ENCODE data around the gene CACNA1E.

Gene CACNA1E

DNA sequence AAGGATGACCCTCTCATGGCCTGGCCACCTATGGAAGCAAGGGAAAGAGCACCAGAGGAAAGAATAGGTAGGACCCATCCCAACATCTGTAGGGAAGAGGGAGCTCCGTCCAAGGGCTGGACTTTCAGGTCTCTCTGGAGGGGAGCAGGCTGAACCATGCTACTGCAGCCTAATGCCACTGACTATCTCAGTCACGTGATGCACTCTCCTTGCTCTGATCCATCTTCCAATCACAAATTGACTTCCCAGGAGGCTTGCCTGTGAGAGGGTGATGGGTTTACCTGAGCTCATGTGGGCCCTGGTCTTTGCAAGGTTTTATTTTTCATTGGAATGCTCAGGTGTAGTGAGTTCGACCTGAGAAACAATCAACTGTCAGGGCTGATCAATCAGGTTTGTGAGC lies 128.8 kb downstream of the CACNA1E start:
- no peak for ATAC-seq
- TF ChIP-seq BACH2 (CRISPR knock-in tag; IDR thresholded peaks at IDR 0.05; ENCODE audit: borderline replicate concordance) (no peak), ZC3H10 (CRISPR knock-in tag; IDR thresholded peaks at IDR 0.05) (no peak), ZFP3 (CRISPR knock-in tag; IDR thresholded peaks at IDR 0.05) (no peak), ISL1 (CRISPR knock-in tag; IDR thresholded peaks at IDR 0.05) (no peak), POU6F1 (CRISPR knock-in tag; IDR thresholded peaks at IDR 0.05; ENCODE audit: borderline replicate concordance, low read depth) (no peak), GLIS3 (CRISPR knock-in tag; IDR thresholded peaks at IDR 0.05) (no peak), CSRNP3 (CRISPR knock-in tag; IDR thresholded peaks at IDR 0.05) (no peak), ZNF8 (CRISPR knock-in tag; IDR thresholded peaks at IDR 0.05) (no peak), RARB (CRISPR knock-in tag; IDR thresholded peaks at IDR 0.05) (no peak)

GRCh38 chr1:181618559-181618958 lies 135.2 kb downstream of the CACNA1E start:
- no peak for ATAC-seq
- TF ChIP-seq POU6F1 (CRISPR knock-in tag; IDR thresholded peaks at IDR 0.05; ENCODE audit: borderline replicate concordance, low read depth) (no peak), ARNTL (CRISPR knock-in tag; IDR thresholded peaks at IDR 0.05; ENCODE audit: borderline replicate concordance, low read depth) (no peak), ZFP3 (CRISPR knock-in tag; IDR thresholded peaks at IDR 0.05) (no peak), ZNF565 (CRISPR knock-in tag; conservative IDR thresholded peaks at IDR 0.05; ENCODE audit: low read depth) (no peak), ESRRG (CRISPR knock-in tag; IDR thresholded peaks at IDR 0.05) (no peak), RARB (CRISPR knock-in tag; IDR thresholded peaks at IDR 0.05) (no peak), CSRNP3 (CRISPR knock-in tag; IDR thresholded peaks at IDR 0.05) (no peak), TOX (CRISPR knock-in tag; IDR thresholded peaks at IDR 0.05; ENCODE audit: borderline replicate concordance) (no peak)

GRCh38 chr1:181620183-181620582 lies 136.9 kb downstream of the CACNA1E start:
- no peak for TF ChIP-seq SNAI2 (CRISPR knock-in tag; IDR thresholded peaks at IDR 0.05)
- TF ChIP-seq GLIS3 (CRISPR knock-in tag; IDR thresholded peaks at IDR 0.05) = no peak
- no peak for TF ChIP-seq PATZ1 (CRISPR knock-in tag; IDR thresholded peaks at IDR 0.05; ENCODE audit: borderline replicate concordance)
- TF ChIP-seq CSRNP3 (CRISPR knock-in tag; IDR thresholded peaks at IDR 0.05) = no peak
- no peak for TF ChIP-seq PPARA (CRISPR knock-in tag; IDR thresholded peaks at IDR 0.05; ENCODE audit: borderline replicate concordance)
- TF ChIP-seq ZC3H10 (CRISPR knock-in tag; IDR thresholded peaks at IDR 0.05) = no peak
- no peak for ATAC-seq

DNA sequence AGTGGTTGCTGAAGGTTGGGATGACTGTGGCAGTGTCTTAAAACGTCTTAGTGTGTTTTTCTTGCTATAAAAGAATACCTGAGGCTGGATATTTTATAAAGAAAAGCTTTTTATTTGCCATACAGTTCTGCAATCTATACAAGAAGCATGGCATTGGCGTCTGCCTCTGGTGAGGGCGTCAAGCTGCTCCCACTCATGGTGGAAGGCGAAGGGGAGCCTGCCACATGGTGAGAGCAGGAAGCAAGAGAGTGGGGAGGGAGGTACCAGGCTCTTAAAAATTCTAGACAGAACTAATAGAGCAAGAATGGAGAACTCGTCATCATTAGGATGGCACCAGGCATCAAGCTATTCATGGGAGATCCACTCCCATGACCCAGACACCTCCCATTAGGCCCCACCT lies 140.5 kb downstream of the CACNA1E start:
- TF ChIP-seq POU6F1 (CRISPR knock-in tag; IDR thresholded peaks at IDR 0.05; ENCODE audit: borderline replicate concordance, low read depth) = no peak
- TF ChIP-seq ISL1 (CRISPR knock-in tag; IDR thresholded peaks at IDR 0.05) = no peak
- no peak for TF ChIP-seq SNAI2 (CRISPR knock-in tag; IDR thresholded peaks at IDR 0.05)
- TF ChIP-seq BACH2 (CRISPR knock-in tag; IDR thresholded peaks at IDR 0.05; ENCODE audit: borderline replicate concordance) = no peak
- ATAC-seq = no peak

Measured in SK-N-SH treated with all-trans-retinoic acid at 6 μM for 48 hours (cell line).